Gastrocnemius medialis (tissue), 4 donors: ENCODE data around the gene KRT7.

ENCODE experiments used
- POLR2A ChIP-seq, 2 donors: fragments of 450-650 bp; IDR thresholded peaks; one replicate each; pipeline ENCODE4 v1.6.1; 2017; ENCODE audit warnings: antibody characterized with exemption in 2 of 2, mild to moderate bottlenecking in 2 of 2, moderate library complexity in 2 of 2
- TF ChIP-seq, protein P1 (sequence below), 5 experiments: fragments of 450-650 bp in 3 of 5; fragments of 200-600 bp in 2 of 5; sonication (generic) in 2 of 5; IDR thresholded peaks in 4 of 5; conservative IDR thresholded peaks in 1 of 5; 1 replicate in 4 of 5; 2 replicates in 1 of 5; pipeline ENCODE4 v1.5.1; 2016 to 2019; ENCODE audit warnings: antibody characterized with exemption in 5 of 5, mild to moderate bottlenecking in 3 of 5, moderate library complexity in 3 of 5

DNA sequence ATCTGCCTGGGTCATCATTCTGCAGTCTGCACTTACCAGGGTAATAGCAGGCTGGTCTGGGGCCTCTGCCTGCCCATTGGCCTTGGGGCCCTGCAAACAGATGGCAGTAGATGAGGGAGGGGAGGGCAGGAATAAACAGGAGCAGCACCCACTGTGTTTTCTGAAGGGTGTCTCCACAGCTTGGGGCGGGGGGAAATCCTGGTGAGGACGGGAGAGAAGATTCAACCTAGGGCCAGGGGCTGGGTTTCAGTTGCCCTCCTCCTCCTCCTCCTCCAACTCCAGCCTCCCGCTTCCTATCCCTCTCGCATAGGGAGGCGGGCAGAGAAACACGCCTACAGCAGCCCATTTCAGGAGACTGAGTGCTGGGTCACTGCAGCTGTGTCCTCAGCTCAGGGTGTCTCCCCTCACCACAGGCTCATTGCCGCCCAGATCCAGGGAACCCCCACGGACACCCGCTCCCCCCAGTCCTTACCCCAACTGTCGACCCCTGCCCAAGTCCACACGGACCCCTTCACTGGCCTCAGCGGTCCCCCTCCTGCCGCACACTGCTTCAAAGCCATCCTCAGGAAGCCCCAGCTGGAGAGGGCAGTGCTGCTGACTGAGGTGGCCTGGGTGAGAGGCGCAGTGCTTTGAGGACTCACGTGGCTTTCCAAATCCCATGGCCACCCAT, 32.1 kb upstream of the KRT7 start:
- TF ChIP-seq POLR2A (IDR thresholded peaks at IDR 0.05): no peak
- TF ChIP-seq, protein P1, sequence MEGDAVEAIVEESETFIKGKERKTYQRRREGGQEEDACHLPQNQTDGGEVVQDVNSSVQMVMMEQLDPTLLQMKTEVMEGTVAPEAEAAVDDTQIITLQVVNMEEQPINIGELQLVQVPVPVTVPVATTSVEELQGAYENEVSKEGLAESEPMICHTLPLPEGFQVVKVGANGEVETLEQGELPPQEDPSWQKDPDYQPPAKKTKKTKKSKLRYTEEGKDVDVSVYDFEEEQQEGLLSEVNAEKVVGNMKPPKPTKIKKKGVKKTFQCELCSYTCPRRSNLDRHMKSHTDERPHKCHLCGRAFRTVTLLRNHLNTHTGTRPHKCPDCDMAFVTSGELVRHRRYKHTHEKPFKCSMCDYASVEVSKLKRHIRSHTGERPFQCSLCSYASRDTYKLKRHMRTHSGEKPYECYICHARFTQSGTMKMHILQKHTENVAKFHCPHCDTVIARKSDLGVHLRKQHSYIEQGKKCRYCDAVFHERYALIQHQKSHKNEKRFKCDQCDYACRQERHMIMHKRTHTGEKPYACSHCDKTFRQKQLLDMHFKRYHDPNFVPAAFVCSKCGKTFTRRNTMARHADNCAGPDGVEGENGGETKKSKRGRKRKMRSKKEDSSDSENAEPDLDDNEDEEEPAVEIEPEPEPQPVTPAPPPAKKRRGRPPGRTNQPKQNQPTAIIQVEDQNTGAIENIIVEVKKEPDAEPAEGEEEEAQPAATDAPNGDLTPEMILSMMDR (IDR thresholded peaks at IDR 0.05 in 4 of 5, conservative IDR thresholded peaks at IDR 0.05 in 1 of 5): no peak
